ENCODE results near the gene GRID2IP.
"Not testable (repeated sequence)": the region's sequence is repeated elsewhere in the genome, so short reads cannot be mapped to it uniquely, and the experiment has no call there.

GRID2IP gene

GRCh38 chr7:6551016-6551511 lies at the start of gene GRID2IP:
GRID2IP (minus strand) TSS chr7:6551461; CDS start chr7:6551436, 25 bp downstream.
- no peak for DNase-seq

GRCh38 chr7:6600093-6600492 lies 48.8 kb upstream of the GRID2IP start:
- DNase-seq: no peak

GRCh38 chr7:6590645-6591110 lies 39.4 kb upstream of the GRID2IP start:
- DNase-seq: no peak

- peak; percentile 85 for DNase-seq
Measured at GRCh38 chr7:6589829-6590644, 38.8 kb upstream of the GRID2IP start, which contains the start of gene INTS15. INTS15 (plus strand) TSS chr7:6590021; CDS start chr7:6590284, 263 bp downstream.

DNA sequence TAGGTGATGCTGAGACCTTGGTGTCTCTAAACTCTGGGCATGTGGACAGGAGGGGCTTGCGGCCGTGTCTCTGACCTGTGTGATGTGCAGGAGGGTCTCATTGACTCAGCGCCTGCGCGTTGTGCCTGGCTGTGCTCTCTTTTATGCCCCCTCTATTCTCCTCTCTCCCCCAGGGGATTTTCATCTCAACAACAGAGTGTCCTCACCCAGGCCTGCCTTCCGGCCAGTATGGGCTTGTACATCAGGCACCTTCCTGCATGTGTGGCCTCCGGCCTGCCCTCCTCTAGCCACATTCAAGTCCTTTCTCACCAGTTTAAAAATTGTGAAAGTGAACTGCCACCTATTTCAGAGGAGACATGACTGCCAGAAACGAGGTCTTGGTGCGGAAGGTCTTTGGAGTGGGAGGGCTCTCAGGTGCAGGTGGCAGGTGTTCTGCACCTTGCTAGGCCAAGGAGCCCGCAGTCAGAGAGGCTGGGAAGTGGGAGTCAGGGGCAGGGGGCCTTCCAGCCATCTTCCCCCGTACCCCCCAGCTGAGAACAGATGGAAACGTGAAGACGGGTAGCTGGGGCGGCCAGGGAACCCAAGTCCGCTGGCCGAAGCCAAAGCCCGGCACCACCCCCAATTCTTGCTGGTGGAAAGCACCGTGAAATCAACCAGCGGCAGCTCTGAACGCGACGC lies 38.0 kb upstream of the GRID2IP start:
- no peak for DNase-seq

GRCh38 chr7:6588566-6588965 lies 37.3 kb upstream of the GRID2IP start:
- no peak for DNase-seq

DNA sequence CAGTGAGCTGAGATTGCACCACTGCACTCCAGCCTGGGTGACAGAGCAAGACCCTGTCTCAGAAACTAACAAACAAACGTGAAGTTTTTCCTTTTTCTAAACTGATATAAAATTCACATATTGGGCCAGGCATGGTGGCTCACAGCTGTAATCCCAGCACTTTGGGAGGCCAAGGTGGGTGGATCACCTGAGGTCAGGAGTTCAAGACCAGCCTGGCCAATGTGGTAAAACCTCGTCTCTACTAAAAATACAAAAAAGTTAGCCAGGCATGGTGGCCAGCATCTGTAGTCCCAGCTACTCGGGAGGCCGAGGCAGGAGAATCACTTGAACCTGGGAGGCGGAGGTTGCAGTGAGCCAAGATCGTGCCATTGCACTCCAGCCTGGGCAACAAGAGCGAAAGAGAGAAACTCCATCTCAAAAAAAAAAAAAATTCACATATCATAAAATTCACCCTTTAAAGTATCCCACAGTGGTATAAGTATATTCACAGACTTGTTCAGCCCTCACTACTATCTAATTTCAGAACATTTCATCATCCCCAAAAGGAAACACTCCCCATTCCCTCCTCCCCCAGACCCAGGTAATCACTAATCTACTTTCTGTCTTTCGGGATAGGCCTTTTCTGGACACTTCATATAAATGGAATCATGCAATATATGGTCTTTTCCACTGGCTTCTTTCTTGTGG lies 34.6 kb upstream of the GRID2IP start:
- not testable (repeated sequence) for DNase-seq

DNA sequence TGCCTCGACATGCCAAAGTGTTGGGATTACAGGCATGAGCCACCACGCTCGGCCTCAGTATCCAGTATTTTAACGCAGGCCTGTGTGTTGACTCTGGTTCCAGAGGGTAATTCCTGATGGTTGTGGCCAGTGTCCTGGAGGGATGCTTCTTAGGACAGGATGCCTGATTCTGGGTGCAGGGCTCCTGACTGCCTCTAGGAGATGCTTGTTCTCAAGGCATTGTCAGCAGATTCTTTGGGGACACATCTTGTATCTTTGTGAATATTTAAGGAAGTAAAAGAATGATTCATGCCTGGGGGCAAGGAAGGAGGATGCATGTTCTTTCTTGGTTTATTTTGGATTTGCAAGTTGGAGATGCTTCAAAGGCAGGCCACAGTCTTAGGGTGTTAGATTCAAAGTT lies 28.2 kb upstream of the GRID2IP start:
- no peak for DNase-seq

DNA sequence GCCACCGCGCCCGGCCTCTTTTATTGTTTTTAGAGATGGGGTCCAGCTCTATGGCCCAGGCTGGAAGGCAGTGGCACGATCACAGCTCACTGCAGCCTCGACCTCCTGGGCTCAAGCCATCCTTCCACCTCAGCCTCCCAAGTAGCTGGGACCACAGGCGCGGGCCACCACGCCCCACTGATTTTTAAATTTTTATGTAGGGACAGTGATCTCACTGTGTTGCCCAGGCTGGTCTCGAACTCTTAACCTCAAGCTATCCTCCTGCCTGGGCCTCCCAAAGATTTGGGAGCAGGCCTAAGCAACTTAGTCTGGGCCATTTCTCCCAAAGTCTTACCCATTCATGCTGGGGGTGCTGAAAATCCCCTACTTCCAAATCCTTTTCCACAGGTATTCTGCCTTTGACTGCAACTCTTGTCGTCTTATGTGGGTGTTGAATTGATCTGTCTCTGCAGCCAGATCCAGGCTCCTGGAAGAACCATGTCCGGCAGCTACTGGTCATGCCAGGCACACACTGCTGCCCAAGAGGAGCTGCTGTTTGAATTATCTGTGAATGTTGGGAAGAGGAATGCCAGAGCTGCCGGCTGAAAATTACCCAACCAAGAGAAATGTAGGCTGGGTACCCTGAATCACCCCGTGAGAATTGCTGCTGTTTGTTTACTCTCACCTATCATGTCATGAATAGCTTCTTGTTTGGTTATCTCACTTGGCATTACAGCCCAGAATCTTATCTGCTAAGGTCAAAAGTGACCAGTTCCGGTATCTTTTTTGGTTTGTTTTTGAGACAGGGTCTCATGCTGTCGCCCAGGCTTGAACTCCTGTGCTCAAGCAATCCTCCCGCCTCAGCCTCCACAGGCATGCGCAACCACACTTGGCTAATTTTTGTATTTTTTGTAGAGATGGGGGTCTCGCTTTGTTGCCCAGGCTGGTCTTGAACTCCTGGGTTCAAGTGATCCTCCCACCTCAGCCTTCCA lies 27.1 kb upstream of the GRID2IP start:
- no peak for DNase-seq

- peak; percentile 88 for DNase-seq
Measured at GRCh38 chr7:6577369-6578113, 26.3 kb upstream of the GRID2IP start, which contains the start of gene ZDHHC4. ZDHHC4 (plus strand) TSS chr7:6577454; CDS start chr7:6580562, 3,108 bp downstream.

- DNase-seq: peak; percentile 23
Measured at GRCh38 chr7:6576867-6577368, 25.7 kb upstream of the GRID2IP start.

DNA sequence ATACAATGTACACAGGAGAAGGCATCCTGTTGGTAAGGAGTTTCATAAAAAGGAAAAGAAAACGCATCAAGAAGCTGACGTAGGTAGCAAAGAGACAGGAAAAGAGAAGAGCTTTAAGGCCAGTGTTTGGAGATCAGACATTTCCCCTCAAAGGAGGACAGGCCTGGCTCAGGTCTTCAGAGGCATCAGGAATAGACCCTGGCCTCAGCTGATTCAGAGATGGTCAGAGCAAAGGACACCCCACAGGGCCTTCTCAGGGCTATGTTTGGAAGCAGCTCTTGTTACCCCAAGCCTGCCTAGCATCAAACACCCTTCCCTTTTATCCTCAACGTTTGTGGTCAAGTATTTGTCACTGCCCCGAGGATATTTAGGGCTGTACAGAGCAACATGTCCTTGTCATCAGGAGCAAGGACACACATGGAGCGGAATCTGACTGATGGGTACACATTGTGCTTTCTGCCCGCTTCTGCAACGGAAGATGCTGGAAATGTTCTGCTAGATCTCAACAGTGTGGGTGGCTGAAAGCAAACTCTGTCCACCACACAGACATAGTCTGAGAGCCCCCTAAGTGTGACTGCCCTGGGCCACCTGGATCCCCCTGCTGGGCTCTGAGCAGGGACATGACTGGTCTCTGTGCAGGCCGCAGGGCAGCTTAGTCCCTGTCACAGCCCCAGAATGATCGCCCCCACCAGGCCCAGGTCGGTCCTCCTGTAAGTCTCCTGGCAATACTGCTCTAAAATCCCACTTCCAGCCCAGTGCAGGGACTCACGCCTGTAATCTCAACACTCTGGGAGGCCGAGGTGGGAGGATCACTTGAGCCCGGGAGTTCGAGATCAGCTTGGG lies 25.0 kb upstream of the GRID2IP start:
- no peak for DNase-seq

DNA sequence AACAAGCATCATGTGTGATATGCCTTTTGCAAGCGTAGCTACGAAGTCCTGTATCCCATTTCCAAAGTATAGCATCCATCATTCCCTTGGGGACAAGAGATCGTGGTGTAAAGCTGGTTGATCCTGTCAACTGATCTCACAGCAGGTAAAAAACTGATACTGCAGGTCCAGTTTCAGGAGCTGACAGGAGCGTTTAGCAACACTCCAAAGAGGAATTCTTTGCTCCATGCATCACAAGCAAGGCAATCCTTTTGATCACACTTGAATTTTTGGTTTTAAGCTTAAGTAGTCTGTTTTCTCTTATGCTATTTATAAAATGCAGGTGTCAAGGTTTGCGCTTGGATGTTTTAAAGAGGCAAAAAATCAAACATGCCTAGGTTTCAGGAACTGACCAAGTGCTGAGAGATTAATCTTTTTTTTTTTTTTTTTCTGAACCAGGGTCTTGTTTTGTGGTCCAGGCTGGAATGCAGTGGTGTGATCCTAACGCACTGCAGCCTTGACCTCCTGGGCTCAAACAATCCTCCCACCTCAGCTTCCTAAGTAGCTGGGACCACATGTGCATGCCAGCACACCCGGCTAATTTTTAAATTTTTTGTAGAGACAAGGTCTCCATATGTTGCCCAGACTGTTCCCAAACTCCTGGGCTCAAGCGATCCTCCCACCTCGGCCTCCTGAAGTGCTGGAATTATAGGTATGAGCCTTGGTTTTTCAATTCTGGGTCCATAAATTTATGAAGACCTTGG lies 24.2 kb upstream of the GRID2IP start:
- no peak for DNase-seq

DNA sequence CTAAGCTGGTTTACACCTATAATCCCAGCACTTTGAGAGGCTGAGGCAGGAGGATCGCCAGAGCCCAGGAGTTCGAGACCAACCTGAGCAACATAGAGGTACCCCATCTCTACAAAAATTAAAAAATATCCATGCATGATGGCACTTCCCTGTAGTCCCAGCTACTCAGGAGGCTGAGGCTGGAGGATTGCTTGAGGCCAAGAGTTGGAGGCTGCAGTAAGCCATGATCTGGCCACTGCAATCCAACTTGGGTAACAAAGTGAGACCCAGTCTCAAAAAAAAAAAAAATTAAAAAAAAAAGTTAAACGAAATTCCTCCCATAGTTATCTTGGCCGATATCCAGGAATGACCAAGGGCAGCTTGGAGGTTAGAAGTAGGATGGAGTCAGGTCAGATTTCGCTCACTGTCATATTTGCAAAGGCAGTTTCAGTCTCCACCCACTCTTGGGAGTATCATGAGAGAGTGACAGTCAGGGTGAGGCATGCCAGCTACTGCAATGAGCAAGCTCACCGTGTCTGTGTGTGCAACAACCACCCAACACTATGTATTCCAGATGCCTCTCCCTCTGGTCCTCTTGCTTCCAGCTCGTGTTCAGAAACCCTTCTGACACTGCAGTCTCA lies 20.0 kb upstream of the GRID2IP start:
- DNase-seq: no peak

- no peak for DNase-seq
Measured at GRCh38 chr7:6567886-6568285, 16.6 kb upstream of the GRID2IP start.

DNA sequence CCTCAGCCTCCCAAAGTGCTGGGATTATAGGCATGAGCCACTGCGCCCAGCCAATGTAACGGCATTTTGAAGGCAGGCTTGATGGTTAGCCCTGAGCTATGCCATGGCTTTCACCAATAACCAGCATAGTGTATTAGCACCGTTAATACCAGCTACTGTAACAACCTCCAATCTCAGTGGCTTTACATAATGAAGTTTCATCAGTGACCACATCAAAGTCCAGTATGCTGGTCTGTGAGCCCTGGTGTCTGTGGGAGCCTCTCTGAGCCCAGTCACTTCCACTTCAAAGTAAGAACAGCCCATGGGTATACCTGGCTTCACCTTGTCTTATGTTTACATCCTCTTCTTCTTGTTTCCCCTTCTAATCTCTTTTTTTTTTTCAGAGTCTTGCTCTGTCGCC lies 14.4 kb upstream of the GRID2IP start:
- DNase-seq: no peak

DNA sequence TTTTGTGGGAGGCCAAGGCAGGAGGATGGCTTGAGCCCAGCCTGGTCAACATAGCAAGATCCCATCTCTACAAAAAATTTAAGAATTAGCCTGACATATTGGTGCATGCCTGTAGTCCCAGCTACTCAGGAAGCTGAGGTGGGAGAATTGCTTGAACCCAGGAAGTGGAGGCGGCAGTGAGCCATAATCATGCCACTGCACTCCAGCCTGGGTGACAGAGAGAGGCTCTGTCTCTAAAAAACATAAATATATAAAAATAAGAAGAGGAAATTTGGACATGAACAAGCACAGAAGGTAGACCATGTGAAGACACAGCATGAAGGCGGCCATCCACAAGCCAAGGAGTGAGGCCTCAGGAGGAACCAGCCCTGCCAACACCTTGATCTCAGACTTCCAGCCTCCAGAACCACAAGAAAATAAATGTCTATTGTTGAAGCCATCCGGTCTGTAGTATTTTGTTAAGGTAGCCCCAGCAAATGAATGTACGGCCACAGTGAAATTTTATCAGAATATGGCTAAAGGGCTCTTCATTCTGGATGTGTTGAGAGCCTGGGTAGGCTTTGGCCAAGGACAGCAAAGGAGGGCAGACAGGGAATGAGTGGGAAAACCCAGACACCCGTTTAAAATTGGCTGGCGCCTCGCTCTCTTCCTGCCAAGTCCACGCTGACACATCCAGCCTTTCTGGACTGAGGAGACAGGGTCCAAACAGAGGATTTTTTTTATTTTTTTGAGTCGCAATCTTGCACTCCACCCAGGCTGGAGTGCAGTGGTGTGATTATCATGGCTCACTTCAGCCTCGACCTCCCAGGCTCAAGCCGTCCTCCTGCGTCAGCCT lies 12.9 kb upstream of the GRID2IP start:
- no peak for DNase-seq

DNA sequence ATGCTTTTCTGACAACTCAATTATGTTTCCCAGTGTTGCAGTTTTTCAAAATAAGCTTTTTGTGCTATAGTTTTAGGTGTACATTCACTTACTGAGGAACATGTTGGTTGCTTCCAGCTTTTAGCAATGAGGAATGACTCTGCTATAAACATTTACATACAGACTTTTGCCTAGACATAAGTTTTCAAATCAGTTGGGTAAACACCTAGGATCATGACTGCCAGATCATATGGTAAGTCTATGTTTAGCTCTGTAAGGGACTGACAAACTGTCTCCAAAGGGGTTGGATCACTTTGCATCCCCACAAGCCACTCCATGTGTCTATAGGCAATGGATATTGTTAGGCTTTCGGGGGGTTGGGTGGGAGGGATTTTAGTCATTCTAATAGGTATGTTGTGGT lies 10.8 kb upstream of the GRID2IP start:
- no peak for DNase-seq
